Stimulated activated CD4-positive, alpha-beta T cell treated with anti-CD3 and anti-CD28 coated beads, Interleukin-15, amount 100 ng/mL, for 24 hours (primary cell): ENCODE data around the gene MYO9B.
"Not testable (repeated sequence)": the region's sequence is repeated elsewhere in the genome, so short reads cannot be mapped to it uniquely, and the experiment has no call there.

Experiments used
- DNase-seq: peaks from one replicate; pipeline ENCODE4 v3.0.0-alpha.2; 2020

MYO9B gene

DNA sequence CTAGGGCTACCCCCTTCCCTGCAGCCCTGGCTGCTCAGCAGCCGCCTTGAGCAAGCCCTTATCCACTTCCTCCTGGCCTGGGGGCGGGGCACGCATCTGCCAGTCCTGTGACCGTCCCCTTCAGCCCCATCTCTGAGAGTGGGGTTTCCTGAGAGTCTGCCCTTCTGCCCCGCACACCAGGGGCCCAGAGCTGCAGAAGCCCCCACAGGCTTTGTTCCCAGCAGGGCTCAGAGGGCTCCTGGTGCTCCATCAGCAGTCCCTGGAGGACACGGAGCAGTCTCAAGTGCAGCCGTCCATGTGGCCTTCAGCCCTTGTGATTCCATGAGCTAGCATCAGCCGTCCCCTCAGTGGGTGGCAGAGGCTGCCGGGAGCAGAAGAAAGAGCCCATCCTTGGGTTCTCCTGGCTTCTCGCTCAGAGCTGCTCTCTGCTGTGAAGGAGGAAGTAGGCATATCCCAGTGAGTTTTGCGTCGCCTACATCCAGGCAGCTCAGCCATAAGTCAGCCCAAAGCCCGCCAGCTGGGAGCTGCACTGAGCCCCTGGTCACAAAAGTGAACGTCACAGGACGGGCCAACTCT lies 16.3 kb downstream of the MYO9B start:
- DNase-seq: no peak

DNA sequence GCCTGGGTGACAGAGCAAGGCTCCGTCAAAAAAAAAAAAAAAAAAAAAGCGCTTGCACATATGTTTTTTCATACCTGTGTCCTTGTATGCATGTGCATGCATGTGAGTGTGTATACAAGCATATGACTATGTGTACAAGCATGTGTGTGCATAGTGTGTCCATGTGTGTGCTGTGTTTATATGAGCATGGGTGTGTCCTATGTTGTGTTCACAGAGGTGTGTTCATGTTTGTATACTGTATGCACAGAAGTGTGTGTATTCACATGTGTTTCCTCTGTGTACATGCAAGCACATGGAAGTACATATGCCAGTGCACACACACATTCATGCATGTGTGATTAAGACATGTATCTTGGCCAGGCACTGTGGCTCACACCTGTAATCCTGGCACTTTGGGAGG lies 17.1 kb downstream of the MYO9B start:
- no peak for DNase-seq

DNA sequence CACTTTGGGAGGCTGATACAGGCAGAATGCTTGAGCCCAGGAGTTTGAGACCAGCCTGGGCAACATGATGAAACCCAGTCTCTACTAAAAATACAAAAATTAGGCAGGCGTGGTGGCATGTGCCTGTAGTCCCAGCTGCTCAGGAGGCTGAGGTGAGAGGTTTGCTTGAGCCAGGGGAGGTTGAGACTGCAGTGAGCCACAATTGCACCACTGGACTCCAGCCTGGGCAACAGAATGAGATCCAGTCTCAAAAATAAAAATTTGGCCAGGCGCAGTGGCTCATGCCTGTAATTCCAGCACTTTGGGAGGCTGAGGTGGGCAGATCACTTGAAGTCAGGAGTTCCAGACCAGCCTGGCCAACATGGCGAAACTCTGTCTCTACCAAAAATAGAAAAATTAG lies 19.1 kb downstream of the MYO9B start:
- not testable (repeated sequence) for DNase-seq

DNA sequence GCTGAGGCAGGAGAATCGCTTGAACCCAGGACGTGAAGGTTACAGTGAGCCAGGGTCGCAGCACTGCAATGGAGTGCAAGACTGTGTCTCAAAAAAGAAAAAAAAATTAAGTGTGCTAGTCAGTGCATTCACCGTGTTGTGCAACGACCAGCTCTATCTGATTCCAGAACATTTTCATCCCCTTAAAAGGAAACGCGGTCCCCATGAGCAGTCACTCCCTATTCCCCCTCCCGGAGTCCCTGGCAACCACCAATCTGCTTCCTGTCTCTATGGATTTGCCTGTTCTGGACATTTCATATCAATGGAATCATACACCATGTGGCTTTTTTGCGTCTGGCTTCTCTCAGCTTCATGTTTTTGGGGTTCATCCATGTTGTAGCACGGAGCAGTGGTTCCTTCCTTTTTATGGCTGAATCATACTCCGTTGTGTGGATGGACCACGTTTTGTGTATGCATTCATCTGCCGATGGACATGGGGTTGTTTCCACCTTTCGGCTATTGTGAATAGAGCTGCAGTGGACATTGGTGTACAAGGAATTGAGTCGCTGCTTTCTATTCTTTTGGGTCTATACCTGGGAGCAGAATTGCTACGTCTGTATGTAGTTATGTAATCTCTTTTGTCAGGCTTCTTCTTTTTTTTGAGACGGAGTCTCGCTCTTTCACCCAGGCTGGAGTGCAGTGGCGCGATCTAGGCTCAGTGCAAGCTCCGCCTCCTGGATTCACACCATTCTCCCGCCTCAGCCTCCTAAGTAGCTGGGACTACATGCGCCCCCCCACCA lies 19.8 kb downstream of the MYO9B start:
- DNase-seq: no peak

DNA sequence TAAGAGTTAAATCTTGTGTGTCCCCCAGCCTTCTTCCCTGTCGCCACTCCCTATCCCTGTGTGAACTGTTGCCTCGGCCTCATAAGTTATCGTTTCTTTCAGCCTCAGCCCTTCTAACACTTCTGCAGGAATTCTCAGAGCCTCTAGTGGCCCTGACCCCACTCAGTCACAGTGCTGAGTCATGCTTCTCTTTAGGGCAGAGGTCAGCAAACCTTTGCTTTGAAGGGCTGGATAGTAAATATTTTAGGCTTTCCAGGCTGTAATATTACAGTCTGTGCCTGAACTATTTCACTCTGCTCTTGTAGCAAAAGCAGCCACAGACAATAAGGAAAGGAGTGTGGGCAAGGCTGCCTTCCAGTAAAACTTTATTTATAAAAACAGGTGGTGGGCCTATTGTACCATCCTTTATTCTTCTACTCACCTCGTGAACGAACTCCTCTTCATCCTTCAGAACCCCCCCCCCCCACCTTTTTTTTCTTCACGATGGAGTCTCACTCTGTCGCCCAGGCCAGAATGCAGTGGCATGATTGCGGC lies 22.1 kb downstream of the MYO9B start:
- no peak for DNase-seq

DNA sequence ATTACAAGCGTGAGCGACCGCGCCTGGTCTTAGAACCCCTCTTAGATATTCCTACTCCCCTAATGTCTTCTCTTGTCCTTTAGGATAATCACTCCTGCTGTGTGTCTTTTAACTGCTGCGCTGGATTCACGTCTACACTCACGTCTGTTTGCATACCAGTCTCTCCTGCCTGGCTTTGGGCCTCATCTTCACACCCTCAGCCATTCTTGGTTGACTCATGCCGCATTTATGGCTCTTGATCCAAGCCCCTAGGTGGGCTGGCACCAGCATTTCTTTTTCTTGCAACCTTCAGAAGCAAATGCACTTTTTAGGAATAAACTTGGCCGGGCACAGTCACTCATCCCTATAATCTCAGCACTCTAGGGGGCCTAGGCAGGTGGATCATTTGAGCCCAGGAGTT lies 22.7 kb downstream of the MYO9B start:
- DNase-seq: no peak

DNA sequence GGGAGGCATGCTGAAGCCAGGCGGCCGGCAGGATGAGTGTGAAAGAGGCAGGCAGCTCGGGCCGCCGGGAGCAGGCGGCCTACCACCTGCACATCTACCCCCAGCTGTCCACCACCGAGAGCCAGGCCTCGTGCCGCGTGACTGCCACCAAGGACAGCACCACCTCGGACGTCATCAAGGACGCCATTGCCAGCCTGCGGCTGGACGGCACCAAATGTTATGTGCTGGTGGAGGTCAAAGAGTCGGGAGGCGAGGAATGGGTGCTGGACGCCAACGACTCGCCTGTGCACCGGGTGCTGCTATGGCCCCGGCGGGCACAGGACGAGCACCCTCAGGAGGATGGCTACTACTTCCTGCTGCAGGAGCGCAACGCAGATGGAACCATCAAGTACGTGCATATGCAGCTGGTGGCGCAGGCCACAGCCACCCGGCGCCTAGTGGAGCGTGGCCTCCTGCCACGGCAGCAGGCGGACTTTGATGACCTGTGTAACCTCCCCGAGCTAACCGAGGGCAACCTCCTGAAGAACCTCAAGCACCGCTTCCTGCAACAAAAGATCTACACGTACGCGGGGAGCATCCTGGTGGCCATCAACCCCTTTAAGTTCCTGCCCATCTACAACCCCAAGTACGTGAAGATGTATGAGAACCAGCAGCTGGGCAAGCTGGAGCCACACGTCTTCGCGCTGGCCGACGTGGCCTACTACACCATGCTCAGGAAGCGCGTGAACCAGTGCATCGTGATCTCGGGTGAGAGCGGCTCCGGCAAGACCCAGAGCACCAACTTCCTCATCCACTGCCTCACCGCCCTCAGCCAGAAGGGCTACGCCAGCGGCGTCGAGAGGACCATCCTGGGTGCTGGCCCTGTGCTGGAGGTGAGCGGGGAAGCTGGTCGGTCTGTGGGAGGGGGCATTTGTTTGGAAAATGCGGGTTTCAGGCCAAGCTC lies 26.4 kb downstream of the MYO9B start:
- no peak for DNase-seq

DNA sequence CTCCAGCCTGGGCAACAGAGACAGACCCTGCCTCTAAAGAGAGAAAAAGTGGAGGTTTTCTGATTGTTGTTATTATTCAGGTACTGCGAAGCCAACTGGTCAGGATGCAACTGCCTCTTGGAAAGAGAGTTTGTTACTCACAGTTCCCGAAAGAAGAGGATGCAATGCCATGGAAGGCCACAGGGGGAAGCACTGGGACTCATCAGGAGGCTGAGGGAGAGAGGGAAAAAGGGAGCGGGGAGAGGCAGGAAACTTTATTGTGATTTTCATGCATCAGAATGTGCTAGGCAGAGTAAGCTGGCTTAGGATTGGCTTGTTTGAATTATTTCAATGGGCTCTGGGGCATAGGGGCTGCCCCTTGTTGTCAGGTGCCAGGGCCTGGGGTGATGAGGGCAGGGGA lies 27.6 kb downstream of the MYO9B start:
- peak; percentile 31 for DNase-seq

DNA sequence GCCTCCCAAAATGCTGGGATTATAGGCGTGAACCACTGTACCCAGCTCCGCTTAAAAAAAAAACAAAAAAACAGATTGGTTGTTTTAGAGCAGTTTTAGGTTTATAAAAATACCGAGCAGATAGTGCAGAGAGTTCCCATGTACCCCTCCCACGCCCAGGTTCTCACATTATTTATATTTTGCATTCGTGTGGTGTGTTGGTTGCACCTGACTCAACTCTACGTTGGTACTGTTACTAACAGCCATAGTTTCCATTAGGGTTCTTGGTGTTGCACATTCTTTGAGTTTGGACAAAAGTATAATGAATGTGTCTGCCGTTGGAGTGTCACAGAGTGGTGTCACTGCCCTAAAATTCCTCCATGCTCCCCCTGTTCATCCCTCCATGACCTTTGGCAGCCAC lies 29.1 kb downstream of the MYO9B start:
- no peak for DNase-seq

DNA sequence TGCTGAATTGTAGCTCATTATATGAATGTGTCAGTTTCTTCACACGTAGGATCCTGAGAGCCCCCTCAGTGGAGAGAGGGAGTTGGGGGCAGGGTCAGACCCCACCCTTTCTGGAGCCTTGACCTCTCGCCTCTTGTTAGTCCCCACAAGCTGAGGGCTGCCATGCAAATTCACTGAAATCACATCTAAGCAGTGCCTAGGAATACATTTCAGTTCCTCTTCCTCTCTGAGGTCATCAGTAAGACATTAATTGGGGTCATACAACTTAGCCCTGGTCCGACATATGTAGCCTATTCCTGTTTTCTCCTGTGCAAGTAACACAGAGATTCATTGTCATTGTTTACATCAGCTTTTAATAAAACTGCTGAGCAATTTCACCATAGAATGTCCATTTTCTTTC lies 30.0 kb downstream of the MYO9B start:
- no peak for DNase-seq

DNA sequence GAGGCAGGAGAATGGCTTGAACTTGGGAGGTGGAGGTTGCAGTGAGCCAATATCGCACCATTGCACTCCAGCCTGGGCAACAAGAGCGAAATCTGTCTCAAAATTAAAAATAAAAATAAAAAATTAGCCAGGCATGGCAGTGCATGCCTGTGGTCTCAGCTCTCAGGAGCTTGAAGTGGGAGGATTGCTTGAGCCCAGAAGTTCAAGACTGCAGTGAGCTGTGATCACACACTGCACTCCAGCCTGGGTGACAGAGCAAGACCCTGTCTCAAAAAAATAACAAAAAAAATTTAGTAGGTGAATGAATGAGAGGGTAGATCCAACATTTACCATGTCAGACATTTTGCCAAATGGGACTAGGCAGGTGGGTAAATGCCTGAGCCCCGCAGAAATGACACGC lies 31.4 kb downstream of the MYO9B start:
- DNase-seq: not testable (repeated sequence)

DNA sequence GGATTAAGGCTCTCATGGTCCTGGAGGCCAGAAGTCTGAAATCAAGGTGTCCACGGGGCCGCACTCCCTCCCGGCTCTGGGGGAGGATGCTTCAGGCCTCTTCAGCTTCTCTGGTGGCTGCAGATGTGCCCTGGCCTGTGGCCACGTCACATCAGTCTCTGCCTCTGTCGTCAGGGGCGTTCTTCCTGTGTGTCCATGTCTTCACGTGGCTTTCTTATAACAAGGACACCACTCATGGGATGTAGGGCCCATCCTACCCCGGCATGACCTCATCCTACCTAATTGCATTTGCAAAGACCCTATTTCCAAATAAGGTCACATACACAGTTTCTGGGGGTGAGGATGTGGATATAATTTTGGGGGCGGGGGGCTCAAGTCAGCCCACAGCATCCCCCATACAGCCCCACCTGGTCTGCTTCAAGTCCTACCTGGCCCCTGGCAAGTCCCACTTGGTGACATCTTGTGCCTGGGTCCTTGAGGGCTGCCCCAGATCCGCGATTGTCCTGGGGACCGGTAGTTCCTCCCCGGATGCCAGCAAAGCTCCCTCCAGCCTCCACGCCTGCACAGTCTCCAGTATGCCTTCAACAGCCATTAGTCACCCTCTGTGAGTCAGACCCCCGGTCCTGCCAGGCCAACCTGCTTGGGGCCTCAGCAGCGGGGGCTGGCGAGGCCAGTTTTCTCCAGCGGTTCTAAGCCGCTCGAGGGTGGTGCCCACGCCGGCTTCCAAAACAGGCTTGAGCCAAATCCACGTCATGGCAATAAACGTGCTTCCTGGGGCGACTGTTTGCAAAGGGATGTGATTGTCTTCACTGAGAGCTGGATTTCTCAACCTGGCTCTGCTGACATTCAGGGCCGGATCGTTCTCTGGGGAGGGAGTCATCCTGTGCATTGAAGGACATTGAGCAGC lies 32.2 kb downstream of the MYO9B start:
- DNase-seq: peak; percentile 17

DNA sequence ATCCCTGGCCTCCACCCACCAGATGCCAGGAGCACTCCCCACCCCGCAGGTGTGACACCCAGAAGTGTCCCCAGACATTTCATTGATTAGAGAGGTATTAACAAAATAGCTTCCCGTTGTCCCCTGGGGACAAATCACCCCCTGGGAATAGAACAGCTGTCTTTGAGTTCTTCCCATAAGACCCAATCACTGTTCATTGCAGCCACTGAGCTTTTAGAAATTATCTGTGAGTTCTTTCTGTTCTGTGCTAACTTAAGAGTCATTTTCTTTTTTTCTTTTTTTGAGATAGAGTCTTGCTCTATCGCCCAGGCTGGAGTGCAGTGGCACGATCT lies 32.8 kb downstream of the MYO9B start:
- DNase-seq: no peak

DNA sequence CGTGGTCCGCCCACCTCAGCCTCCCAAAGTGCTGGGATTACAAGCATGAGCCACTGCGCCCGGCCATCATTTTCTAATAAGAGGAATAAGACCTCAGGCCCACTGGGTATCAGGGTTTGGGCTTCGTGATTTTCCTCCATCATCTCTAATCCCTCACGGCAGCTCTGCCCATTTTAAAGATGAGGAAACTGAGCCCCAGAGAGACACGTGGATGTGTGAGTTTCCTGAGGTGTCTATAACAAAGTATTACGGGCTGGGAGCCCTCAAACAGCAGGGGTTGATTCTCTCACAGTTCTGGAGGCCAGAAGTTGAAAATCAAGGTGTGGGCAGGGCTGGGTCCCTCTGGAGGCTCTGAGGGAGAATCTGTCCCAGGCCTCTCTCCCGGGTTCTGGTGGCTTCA lies 33.7 kb downstream of the MYO9B start:
- no peak for DNase-seq

DNA sequence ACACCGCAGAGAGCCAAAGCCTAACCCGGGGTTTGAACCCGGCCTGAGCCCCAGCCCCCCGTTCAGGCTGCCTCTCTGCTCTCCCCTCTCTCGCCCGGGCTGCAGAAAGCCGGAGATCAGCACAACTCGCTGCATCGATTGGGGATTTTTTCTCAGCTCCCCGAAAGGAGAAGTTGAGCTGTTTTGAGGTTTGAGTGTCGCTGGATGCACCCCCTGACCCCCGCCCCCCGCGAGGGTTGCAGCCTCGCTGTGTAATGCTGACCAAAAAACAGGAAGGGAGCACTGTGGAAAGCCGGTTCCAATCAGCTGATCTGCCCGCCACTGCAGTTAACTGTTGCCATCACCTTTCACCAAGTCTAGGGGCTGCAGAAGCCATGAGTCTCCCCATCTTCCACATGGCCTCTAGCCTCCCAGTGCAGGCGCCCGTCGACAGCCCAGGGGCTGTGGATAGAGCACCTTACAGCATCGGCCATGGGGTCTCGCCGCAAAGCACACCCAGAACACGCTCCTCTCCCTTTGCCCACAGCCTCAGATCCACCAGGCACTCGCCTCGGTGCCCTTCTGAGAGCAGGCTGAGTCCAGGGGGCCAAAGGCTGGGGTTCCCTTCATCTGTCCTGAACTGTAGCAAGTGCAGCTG lies 34.5 kb downstream of the MYO9B start:
- no peak for DNase-seq

DNA sequence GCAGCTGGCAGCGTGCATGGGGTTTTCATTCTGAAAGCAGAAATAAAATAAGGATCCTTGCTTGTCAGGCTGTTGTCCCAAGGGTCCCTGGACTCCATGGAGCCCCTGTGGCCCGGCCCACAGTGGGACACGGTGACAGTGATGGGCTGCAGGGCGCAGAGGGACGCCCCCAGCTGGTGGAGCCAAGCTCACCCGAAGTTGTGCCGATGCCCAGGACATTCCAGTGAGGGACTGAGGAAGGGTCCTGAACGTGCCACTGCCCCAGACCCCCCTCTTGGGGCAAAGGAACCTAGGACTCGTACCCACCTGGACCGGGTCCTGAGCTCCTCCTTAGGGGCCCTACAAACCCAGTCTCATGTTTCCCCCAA lies 35.0 kb downstream of the MYO9B start:
- no peak for DNase-seq

DNA sequence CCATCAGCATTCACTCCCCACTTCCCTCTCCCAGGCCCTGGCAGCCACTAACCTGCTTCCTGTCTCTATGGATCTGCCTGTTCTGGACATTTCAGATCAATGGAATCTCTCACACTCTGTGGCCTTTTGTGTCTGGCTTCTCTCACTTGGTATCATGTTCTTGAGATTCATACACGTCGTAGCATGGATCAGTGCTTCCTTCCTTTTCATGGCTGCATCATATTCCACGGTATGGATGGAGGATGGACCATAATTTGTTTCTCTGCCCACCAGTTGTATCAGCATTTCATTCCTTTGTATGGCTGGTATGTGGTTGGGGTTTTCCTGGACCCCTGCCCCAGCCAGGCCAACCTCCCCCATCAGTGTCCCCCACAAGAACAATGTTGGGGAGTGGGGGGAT lies 36.2 kb downstream of the MYO9B start:
- no peak for DNase-seq

DNA sequence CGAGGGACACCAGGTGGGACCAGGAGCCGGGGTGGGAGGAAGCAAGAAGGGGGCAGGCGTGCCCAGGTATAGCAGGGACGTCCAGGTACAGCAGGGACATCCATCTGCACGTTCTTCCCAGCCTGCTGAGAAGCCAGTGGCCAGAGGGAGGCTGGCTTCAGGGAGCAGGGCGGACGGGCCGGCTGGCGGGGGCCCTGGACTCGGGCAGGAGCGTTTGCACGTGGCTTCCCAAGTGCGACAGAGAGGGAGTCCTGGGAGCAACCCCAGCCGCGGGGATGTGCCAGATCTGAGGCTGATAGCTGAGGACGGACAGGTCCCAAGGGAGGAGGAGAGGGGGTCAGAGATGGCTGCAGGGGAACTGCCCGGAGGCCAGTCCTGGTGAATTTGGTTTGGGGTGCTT lies 36.7 kb downstream of the MYO9B start:
- no peak for DNase-seq

DNA sequence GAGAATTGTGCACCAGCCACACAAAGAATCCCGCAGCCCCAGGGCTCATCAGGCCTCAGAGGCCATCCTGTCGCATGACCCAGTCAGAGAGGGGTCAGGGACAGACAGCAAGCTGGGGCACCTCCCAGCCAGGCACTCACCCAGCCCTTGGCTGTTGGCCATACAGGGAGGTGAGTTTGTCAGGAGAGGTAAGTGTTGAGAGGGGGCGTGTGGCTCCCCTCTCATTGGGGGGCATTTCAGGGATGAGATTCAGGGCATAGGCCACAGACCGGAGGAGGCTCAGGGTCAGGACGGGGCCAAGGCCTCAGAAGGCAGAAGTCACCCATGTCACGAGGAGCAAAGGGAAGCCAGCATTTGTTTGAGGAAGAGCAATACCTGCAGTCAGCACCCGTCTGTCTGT lies 37.1 kb downstream of the MYO9B start:
- no peak for DNase-seq

DNA sequence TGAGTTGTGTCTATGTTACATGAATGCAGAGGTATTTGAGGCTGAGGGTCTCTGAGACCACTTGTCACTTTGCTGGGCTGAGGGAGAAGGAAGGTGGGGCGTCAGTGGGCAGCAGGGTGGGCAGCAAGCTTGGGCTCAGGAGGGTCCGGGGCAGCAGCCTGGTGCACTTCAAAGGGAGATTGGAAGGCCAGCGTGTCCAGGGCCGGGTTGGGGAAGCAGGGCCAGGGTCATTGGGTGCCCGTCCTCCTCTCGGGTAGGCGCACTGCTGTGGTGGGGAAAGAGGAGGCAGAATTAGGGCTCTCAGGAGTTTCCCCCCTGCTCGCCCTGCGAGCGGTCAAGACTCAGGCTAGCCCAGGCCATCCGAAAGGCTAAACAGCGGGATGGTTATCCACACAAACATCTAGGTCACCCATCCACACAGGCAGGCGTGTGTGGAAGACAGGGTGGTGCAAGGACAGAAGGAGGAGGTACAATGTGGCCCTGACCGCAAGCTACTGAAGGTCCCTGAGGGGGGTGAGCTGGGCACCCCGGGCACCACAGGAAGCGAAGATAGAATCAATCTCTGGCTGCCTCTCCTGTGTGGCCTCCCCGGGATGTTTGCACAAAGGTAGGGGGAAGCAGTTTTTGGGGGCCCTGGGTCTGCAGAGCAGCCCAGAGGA lies 37.7 kb downstream of the MYO9B start:
- DNase-seq: no peak

DNA sequence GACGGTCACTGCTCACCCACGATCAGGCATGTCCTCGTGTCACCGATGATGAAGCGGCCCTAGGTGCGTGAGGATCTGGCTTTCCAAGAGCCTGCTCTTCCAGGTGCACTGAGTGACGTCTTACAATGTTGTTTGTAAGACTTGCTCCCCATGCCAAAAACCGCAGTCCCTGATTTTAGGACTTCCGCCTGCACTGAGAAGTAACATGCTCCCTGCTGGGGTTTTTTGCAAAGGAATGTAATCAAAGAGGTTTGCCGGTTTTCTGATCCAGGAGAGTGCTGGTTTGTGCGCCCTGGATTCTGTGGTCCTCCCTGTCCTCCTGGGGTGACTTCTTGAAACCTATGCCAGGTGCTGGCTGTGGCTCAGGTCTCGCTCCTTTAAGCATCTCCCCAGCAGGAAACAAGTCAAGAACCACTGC lies 38.8 kb downstream of the MYO9B start:
- no peak for DNase-seq
